ENCODE results near the gene DNAJC10. TPM values are rescaled to one million over a fixed set of nuclear protein-coding genes. Genes with fewer than 3 reads are reported as not detected.
"Not testable (repeated sequence)": the region's sequence is repeated elsewhere in the genome, so short reads cannot be mapped to it uniquely, and the experiment has no call there.

Gene DNAJC10
- total RNA-seq, 2 experiments from 2014 or later: 34.0 to 34.1 TPM

GRCh38 chr2:182741620-182742019, 25.6 kb downstream of the DNAJC10 start:
- intact Hi-C loops (cut with DNase I, micrococcal nuclease): no loop called here
- Mint-ChIP-seq H3K36me3 (ENCODE audit: low read depth) (peaks cover 85% of the 10 kb centered on the region), H3K4me1 (ENCODE audit: low read depth) (peaks cover 6% of the 10 kb centered on the region), H3K27me3 (no peaks in the 10 kb centered on the region), H3K27ac (no peak overlapping the region), H3K9me3 (no peaks in the 10 kb centered on the region), H3K4me3 (no peak overlapping the region)
- Histone ChIP-seq H3K27me3 (ENCODE audit: control insufficient read depth in 1 of 2, insufficient read depth in 2 of 2, low read length in 2 of 2) (no peaks in the 10 kb centered on the region), H3K36me3 (ENCODE audit: insufficient read depth, low read length) (peaks cover 39% of the 10 kb centered on the region), H3K4me1 (ENCODE audit: insufficient read depth, low read length) (no peaks in the 10 kb centered on the region), H3K27ac (ENCODE audit: low read depth in 1 of 2, low read length in 2 of 2) (no peak overlapping the region), H3K9me3 (ENCODE audit: control insufficient read depth in 1 of 2, insufficient read depth in 1 of 2, low read length in 2 of 2) (no peaks in the 10 kb centered on the region), H3K4me3 (ENCODE audit: low read length) (no peak overlapping the region)
- DNase-seq (no peak), ATAC-seq (ENCODE audit: poor library complexity) (no peak)
- ChIA-PET POLR2A (no interaction called here), CTCF (no interaction called here)
- no peak for TF ChIP-seq CTCF (IDR thresholded peaks at IDR 0.05)

- POLR2A ChIA-PET: interaction anchor here (0.6 kb wide), 1 partner anchor 292 kb away, joined by 3 read pairs; no protein-coding TSS in a partner anchor
- intact Hi-C loops (cut with DNase I, micrococcal nuclease): no loop called here
- no peaks in the 10 kb centered on the region for H3K9me3 ChIP-seq (ENCODE audit: control insufficient read depth in 1 of 2, insufficient read depth in 1 of 2, low read length in 2 of 2)
- TF ChIP-seq CTCF (IDR thresholded peaks at IDR 0.05): no peak
- H3K27ac Mint-ChIP-seq: no peak overlapping the region
- no peaks in the 10 kb centered on the region for H3K4me1 ChIP-seq (ENCODE audit: insufficient read depth, low read length)
- no peaks in the 10 kb centered on the region for H3K27me3 ChIP-seq (ENCODE audit: control insufficient read depth in 1 of 2, insufficient read depth in 2 of 2, low read length in 2 of 2)
- no peaks in the 10 kb centered on the region for H3K9me3 Mint-ChIP-seq
- H3K36me3 Mint-ChIP-seq (ENCODE audit: low read depth): peaks cover 67% of the 10 kb centered on the region
- no peak overlapping the region for H3K27ac ChIP-seq (ENCODE audit: low read depth in 1 of 2, low read length in 2 of 2)
- peaks cover 6% of the 10 kb centered on the region for H3K4me1 Mint-ChIP-seq (ENCODE audit: low read depth)
- DNase-seq (no peak), ATAC-seq (ENCODE audit: poor library complexity) (no peak)
- CTCF ChIA-PET: no interaction called here
- H3K4me3 Mint-ChIP-seq: no peak overlapping the region
- H3K4me3 ChIP-seq (ENCODE audit: low read length): no peak overlapping the region
- H3K36me3 ChIP-seq (ENCODE audit: insufficient read depth, low read length): peaks cover 29% of the 10 kb centered on the region
- H3K27me3 Mint-ChIP-seq: no peaks in the 10 kb centered on the region
Measured at GRCh38 chr2:182744490-182744889, 28.4 kb downstream of the DNAJC10 start.

- TF ChIP-seq CTCF (IDR thresholded peaks at IDR 0.05): no peak
- intact Hi-C loops (cut with DNase I, micrococcal nuclease): no loop called here
- no peaks in the 10 kb centered on the region for H3K27me3 Mint-ChIP-seq
- POLR2A ChIA-PET: no interaction called here
- no peak overlapping the region for H3K4me3 Mint-ChIP-seq
- no peak for DNase-seq
- H3K27ac Mint-ChIP-seq: no peak overlapping the region
- H3K4me1 Mint-ChIP-seq (ENCODE audit: low read depth): peaks cover 6% of the 10 kb centered on the region
- H3K36me3 Mint-ChIP-seq (ENCODE audit: low read depth): peaks cover 70% of the 10 kb centered on the region
- CTCF ChIA-PET: no interaction called here
- no peak for ATAC-seq (ENCODE audit: poor library complexity)
- H3K27ac ChIP-seq (ENCODE audit: low read depth in 1 of 2, low read length in 2 of 2): no peak overlapping the region
- no peak overlapping the region for H3K4me3 ChIP-seq (ENCODE audit: low read length)
- H3K9me3 ChIP-seq (ENCODE audit: control insufficient read depth in 1 of 2, insufficient read depth in 1 of 2, low read length in 2 of 2): no peaks in the 10 kb centered on the region
- H3K9me3 Mint-ChIP-seq: no peaks in the 10 kb centered on the region
- peaks cover 35% of the 10 kb centered on the region for H3K36me3 ChIP-seq (ENCODE audit: insufficient read depth, low read length)
- no peaks in the 10 kb centered on the region for H3K4me1 ChIP-seq (ENCODE audit: insufficient read depth, low read length)
- no peaks in the 10 kb centered on the region for H3K27me3 ChIP-seq (ENCODE audit: control insufficient read depth in 1 of 2, insufficient read depth in 2 of 2, low read length in 2 of 2)
Measured at GRCh38 chr2:182745061-182745460, 29.0 kb downstream of the DNAJC10 start.

DNA sequence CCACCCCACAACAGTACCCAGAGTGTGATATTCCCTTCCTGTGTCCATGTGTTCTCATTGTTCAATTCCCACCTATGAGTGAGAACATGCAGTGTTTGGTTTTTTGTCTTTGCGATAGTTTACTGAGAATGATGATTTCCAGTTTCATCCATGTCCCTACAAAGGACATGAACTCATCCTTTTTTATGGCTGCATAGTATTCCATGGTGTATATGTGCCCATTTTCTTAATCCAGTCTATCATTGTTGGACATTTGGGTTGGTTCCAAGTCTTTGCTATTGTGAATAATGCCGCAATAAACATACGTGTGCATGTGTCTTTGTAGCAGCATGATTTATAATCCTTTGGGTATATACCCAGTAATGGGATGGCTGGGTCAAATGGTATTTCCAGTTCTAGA, 29.8 kb downstream of the DNAJC10 start:
- H3K4me1 ChIP-seq (ENCODE audit: insufficient read depth, low read length); H3K27me3 ChIP-seq (ENCODE audit: control insufficient read depth in 1 of 2, insufficient read depth in 2 of 2, low read length in 2 of 2); H3K27me3 Mint-ChIP-seq; H3K4me3 ChIP-seq (ENCODE audit: low read length); H3K27ac Mint-ChIP-seq; H3K4me3 Mint-ChIP-seq; H3K9me3 Mint-ChIP-seq; DNase-seq; intact Hi-C loops (cut with DNase I, micrococcal nuclease); H3K27ac ChIP-seq (ENCODE audit: low read depth in 1 of 2, low read length in 2 of 2); H3K9me3 ChIP-seq (ENCODE audit: control insufficient read depth in 1 of 2, insufficient read depth in 1 of 2, low read length in 2 of 2); H3K4me1 Mint-ChIP-seq (ENCODE audit: low read depth); POLR2A ChIA-PET; CTCF ChIA-PET; ATAC-seq (ENCODE audit: poor library complexity): not testable (repeated sequence)
- peaks cover 43% of the 10 kb centered on the region for H3K36me3 ChIP-seq (ENCODE audit: insufficient read depth, low read length)
- peaks cover 72% of the 10 kb centered on the region for H3K36me3 Mint-ChIP-seq (ENCODE audit: low read depth)

Data from CD4-positive, alpha-beta T cell (primary cell).